Peyer's patch (tissue), 4 donors: ENCODE data around the gene AHSA1.

Source experiments
- POLR2A ChIP-seq, 2 donors: fragments of 450-650 bp; IDR thresholded peaks; one replicate each; pipeline ENCODE4 v1.5.1; 2017; ENCODE audit warnings: antibody characterized with exemption in 2 of 2, mild to moderate bottlenecking in 2 of 2, moderate library complexity in 2 of 2
- TF ChIP-seq, protein P1 (sequence below), 6 experiments: fragments of 450-650 bp in 4 of 6; fragments of 200-600 bp in 2 of 6; sonication (generic) in 1 of 6; IDR thresholded peaks; one replicate each; pipeline ENCODE4 v1.5.1; 2017 to 2019; ENCODE audit warnings: antibody characterized with exemption in 6 of 6, mild to moderate bottlenecking in 3 of 6, moderate library complexity in 1 of 6

DNA sequence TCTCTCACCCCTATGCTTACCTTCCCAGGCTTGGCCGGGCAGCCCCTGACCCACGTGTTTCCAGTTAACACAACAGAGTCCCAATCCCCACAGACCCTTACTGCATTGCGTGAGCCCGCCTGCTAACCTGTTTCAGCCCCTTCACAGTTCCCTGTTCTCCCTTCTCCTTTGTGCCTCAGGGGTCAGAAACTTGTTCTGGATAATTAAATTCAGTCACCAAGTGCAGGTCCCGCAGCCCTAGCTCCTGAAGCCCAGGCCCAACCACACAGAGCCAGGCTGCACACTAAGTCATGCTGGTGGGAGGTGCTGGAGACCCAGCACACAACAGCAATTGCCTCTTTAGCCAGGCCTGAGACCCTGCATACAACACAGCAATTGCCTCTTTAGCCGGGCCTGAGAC lies 31.1 kb downstream of the AHSA1 start:
- TF ChIP-seq, protein P1, sequence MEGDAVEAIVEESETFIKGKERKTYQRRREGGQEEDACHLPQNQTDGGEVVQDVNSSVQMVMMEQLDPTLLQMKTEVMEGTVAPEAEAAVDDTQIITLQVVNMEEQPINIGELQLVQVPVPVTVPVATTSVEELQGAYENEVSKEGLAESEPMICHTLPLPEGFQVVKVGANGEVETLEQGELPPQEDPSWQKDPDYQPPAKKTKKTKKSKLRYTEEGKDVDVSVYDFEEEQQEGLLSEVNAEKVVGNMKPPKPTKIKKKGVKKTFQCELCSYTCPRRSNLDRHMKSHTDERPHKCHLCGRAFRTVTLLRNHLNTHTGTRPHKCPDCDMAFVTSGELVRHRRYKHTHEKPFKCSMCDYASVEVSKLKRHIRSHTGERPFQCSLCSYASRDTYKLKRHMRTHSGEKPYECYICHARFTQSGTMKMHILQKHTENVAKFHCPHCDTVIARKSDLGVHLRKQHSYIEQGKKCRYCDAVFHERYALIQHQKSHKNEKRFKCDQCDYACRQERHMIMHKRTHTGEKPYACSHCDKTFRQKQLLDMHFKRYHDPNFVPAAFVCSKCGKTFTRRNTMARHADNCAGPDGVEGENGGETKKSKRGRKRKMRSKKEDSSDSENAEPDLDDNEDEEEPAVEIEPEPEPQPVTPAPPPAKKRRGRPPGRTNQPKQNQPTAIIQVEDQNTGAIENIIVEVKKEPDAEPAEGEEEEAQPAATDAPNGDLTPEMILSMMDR (IDR thresholded peaks at IDR 0.05) = no peak
- no peak for TF ChIP-seq POLR2A (IDR thresholded peaks at IDR 0.05)
